K562 (cell line): ENCODE data around the gene PRDM11. TPM values are rescaled to one million over a fixed set of nuclear protein-coding genes. Genes with fewer than 3 reads are reported as not detected.

Source experiments
- ERF ChIP-seq: fragments of 450-650 bp; formaldehyde crosslinking; IDR thresholded peaks from 2 replicates; pipeline ENCODE4 v1.4.0; 2020; ENCODE audit warnings: mild to moderate bottlenecking, mixed read lengths
- ETV1 ChIP-seq: fragments of 450-650 bp; conservative IDR thresholded peaks from 2 replicates; pipeline ENCODE4 v1.6.1; 2016; ENCODE audit warnings: missing genetic modification characterization, control low read depth, low read depth, missing compliant biosample characterization
- FOS ChIP-seq: IDR thresholded peaks from 3 replicates; pipeline ENCODE4 v1.6.1; 2011; ENCODE audit not compliant: insufficient read length; ENCODE audit errors: extremely low read depth
- MEIS2 ChIP-seq: fragments of 450-650 bp; IDR thresholded peaks from 2 replicates; pipeline ENCODE4 v1.6.1; 2014; ENCODE audit warnings: mild to moderate bottlenecking; ENCODE audit not compliant: partially characterized antibody
- POLR2G ChIP-seq: fragments of 200-400 bp; formaldehyde crosslinking; IDR thresholded peaks from 2 replicates; pipeline ENCODE4 v1.6.1; 2017; ENCODE audit warnings: low read depth, mild to moderate bottlenecking, antibody characterized with exemption, low read length, moderate library complexity
- POLR2H ChIP-seq: IDR thresholded peaks from 2 replicates; pipeline ENCODE4 v1.6.1; 2016; ENCODE audit warnings: missing genetic modification characterization, low read depth, mild to moderate bottlenecking, control low read depth, missing compliant biosample characterization, moderate library complexity
- ZSCAN29 ChIP-seq: fragments of 450-650 bp; IDR thresholded peaks from 2 replicates; pipeline ENCODE4 v1.6.1; 2017
- polyA plus RNA-seq, 8 experiments: library from polyadenylated mRNA; depleted of rRNA in 4 of 8; stranded (reverse) in 5 of 8; unstranded in 3 of 8; fragments of >200 nt; fragmentation: Nextera tagmentation in 2 of 8; fragmentation: Illumina TruSeq in 1 of 8; extraction: Ambion mirVana in 2 of 8; extraction: Trizol in 1 of 8; gene quantifications; 2 replicates each; pipeline versions ENCODE4 v1.2.1 to v1.2.3, GENCODE V29; 2011 to 2014; ENCODE audit warnings: inconsistent platforms in 1 of 8, missing spikeins in 1 of 8
- total RNA-seq, 7 experiments: library from RNA; depleted of rRNA in 6 of 7; stranded (reverse); fragments of >200 nt in 6 of 7; fragmentation: Illumina TruSeq in 2 of 7; extraction: Trizol in 2 of 7; gene quantifications; 2 replicates each; pipeline versions ENCODE4 v1.2.1 to v1.2.3, GENCODE V29; 2011 to 2021; ENCODE audit warnings: low replicate concordance in 1 of 7
- TF ChIP-seq, protein P1 (sequence below), 2 experiments: fragments of 450-650 bp; formaldehyde crosslinking in 1 of 2; IDR thresholded peaks; 2 replicates each; pipeline versions ENCODE4 v1.4.0 to v1.6.1; 2014 to 2020; ENCODE audit warnings: mild to moderate bottlenecking in 2 of 2, borderline replicate concordance in 1 of 2, low read depth in 1 of 2
- TF ChIP-seq, protein P2 (sequence below): fragments of 250-450 bp; sonication (Bioruptor Pico); IDR thresholded peaks from 2 replicates; pipeline ENCODE4 v1.5.0; 2021; ENCODE audit warnings: mild to moderate bottlenecking, borderline replicate concordance
- TF ChIP-seq, protein P3 (sequence below): fragments of 450-650 bp; IDR thresholded peaks from 2 replicates; pipeline ENCODE4 v1.7.0; 2016; ENCODE audit warnings: borderline replicate concordance

Gene PRDM11
- total and polyA plus RNA-seq, 9 of the 15 experiments (the other 6 are each of a cell fraction or from before 2014, with no cell fraction given): 0.01 to 1.1 (median 0.29) TPM

- TF ChIP-seq POLR2H (tag) (peak; percentile 75), ETV1 (tag) (no peak), MEIS2 (peak; percentile 8), POLR2G (peak; percentile 89), ERF (CRISPR knock-in tag) (peak; percentile 72; the same call in 1 of the 2 replicates), FOS (peak; percentile 76), ZSCAN29 (peak; percentile 88)
- TF ChIP-seq, protein P1, sequence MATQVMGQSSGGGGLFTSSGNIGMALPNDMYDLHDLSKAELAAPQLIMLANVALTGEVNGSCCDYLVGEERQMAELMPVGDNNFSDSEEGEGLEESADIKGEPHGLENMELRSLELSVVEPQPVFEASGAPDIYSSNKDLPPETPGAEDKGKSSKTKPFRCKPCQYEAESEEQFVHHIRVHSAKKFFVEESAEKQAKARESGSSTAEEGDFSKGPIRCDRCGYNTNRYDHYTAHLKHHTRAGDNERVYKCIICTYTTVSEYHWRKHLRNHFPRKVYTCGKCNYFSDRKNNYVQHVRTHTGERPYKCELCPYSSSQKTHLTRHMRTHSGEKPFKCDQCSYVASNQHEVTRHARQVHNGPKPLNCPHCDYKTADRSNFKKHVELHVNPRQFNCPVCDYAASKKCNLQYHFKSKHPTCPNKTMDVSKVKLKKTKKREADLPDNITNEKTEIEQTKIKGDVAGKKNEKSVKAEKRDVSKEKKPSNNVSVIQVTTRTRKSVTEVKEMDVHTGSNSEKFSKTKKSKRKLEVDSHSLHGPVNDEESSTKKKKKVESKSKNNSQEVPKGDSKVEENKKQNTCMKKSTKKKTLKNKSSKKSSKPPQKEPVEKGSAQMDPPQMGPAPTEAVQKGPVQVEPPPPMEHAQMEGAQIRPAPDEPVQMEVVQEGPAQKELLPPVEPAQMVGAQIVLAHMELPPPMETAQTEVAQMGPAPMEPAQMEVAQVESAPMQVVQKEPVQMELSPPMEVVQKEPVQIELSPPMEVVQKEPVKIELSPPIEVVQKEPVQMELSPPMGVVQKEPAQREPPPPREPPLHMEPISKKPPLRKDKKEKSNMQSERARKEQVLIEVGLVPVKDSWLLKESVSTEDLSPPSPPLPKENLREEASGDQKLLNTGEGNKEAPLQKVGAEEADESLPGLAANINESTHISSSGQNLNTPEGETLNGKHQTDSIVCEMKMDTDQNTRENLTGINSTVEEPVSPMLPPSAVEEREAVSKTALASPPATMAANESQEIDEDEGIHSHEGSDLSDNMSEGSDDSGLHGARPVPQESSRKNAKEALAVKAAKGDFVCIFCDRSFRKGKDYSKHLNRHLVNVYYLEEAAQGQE (IDR thresholded peaks at IDR 0.05; ENCODE audit: borderline replicate concordance): no peak
- TF ChIP-seq, protein P1 (CRISPR knock-in tag; IDR thresholded peaks at IDR 0.05; ENCODE audit: low read depth): peak; percentile 73; the same call in 1 of the 2 replicates
- TF ChIP-seq, protein P2, sequence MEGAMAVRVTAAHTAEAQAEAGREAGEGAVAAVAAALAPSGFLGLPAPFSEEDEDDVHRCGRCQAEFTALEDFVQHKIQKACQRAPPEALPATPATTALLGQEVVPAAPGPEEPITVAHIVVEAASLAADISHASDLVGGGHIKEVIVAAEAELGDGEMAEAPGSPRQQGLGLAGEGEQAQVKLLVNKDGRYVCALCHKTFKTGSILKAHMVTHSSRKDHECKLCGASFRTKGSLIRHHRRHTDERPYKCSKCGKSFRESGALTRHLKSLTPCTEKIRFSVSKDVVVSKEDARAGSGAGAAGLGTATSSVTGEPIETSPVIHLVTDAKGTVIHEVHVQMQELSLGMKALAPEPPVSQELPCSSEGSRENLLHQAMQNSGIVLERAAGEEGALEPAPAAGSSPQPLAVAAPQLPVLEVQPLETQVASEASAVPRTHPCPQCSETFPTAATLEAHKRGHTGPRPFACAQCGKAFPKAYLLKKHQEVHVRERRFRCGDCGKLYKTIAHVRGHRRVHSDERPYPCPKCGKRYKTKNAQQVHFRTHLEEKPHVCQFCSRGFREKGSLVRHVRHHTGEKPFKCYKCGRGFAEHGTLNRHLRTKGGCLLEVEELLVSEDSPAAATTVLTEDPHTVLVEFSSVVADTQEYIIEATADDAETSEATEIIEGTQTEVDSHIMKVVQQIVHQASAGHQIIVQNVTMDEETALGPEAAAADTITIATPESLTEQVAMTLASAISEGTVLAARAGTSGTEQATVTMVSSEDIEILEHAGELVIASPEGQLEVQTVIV: no peak
- TF ChIP-seq, protein P3, sequence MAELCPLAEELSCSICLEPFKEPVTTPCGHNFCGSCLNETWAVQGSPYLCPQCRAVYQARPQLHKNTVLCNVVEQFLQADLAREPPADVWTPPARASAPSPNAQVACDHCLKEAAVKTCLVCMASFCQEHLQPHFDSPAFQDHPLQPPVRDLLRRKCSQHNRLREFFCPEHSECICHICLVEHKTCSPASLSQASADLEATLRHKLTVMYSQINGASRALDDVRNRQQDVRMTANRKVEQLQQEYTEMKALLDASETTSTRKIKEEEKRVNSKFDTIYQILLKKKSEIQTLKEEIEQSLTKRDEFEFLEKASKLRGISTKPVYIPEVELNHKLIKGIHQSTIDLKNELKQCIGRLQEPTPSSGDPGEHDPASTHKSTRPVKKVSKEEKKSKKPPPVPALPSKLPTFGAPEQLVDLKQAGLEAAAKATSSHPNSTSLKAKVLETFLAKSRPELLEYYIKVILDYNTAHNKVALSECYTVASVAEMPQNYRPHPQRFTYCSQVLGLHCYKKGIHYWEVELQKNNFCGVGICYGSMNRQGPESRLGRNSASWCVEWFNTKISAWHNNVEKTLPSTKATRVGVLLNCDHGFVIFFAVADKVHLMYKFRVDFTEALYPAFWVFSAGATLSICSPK: no peak
These were observed 734 bp downstream of the PRDM11 start (continued) for GRCh38 chr11:45147017-45147728.
